Prostate gland (tissue), 2 donors: Measurements from ENCODE around the gene ZFYVE27.

Experiments
- CTCF ChIP-seq, 4 experiments: fragments of 200-600 bp in 2 of 4; fragments of 450-650 bp in 2 of 4; sonication (generic) in 2 of 4; IDR thresholded peaks; 1 replicate in 3 of 4; 2 replicates in 1 of 4; pipeline ENCODE4 v1.5.1; 2016 to 2019; ENCODE audit warnings: antibody characterized with exemption in 4 of 4, mild to moderate bottlenecking in 2 of 4, moderate library complexity in 2 of 4
- POLR2A ChIP-seq: fragments of 450-650 bp; IDR thresholded peaks from one replicate; pipeline ENCODE4 v1.6.1; 2016; ENCODE audit warnings: antibody characterized with exemption, mild to moderate bottlenecking

- TF ChIP-seq POLR2A (no peak), CTCF (IDR thresholded peaks at IDR 0.05) (no peak)
Measured at GRCh38 chr10:97764519-97764931, 27.6 kb downstream of the ZFYVE27 start.
